ENCODE measurements around the gene TMEM140.

The TMEM140 gene

GRCh38 chr7:135174941-135175340 is 27.1 kb downstream of the TMEM140 start:
- DNase-seq (ENCODE audit: low spot score), result no peak

- DNase-seq (ENCODE audit: low spot score), result no peak
These were observed 28.1 kb downstream of the TMEM140 start for GRCh38 chr7:135175931-135176330.

- DNase-seq (ENCODE audit: low spot score), result no peak
These were observed 29.3 kb downstream of the TMEM140 start for GRCh38 chr7:135177028-135177696.

- DNase-seq (ENCODE audit: low spot score), result no peak
These were observed 30.5 kb downstream of the TMEM140 start for GRCh38 chr7:135178364-135178763.

GRCh38 chr7:135179321-135179925 is 31.6 kb downstream of the TMEM140 start:
- DNase-seq (ENCODE audit: low spot score), result no peak

- DNase-seq (ENCODE audit: low spot score), result no peak
These were observed 32.2 kb downstream of the TMEM140 start for GRCh38 chr7:135180122-135180521.

- DNase-seq (ENCODE audit: low spot score), result no peak
These were observed 33.5 kb downstream of the TMEM140 start for GRCh38 chr7:135181261-135181928.

- no peak for DNase-seq (ENCODE audit: low spot score)
These were observed 34.2 kb downstream of the TMEM140 start for GRCh38 chr7:135181929-135182678.

- no peak for DNase-seq (ENCODE audit: low spot score)
These were observed 35.6 kb downstream of the TMEM140 start for GRCh38 chr7:135183478-135183877.

- DNase-seq (ENCODE audit: low spot score), result no peak
These were observed 36.5 kb downstream of the TMEM140 start for GRCh38 chr7:135184254-135184841.

GRCh38 chr7:135185471-135186260 is 37.8 kb downstream of the TMEM140 start:
- no peak for DNase-seq (ENCODE audit: low spot score)

GRCh38 chr7:135186261-135186540 is 38.3 kb downstream of the TMEM140 start:
- DNase-seq (ENCODE audit: low spot score), result no peak

- no peak for DNase-seq (ENCODE audit: low spot score)
These were observed 39.0 kb downstream of the TMEM140 start for GRCh38 chr7:135186841-135187253.

- DNase-seq (ENCODE audit: low spot score), result no peak
These were observed 40.6 kb downstream of the TMEM140 start for GRCh38 chr7:135188298-135188984.

GRCh38 chr7:135189221-135189662 is 41.4 kb downstream of the TMEM140 start:
- no peak for DNase-seq (ENCODE audit: low spot score)

GRCh38 chr7:135189961-135190360 is 42.1 kb downstream of the TMEM140 start:
- DNase-seq (ENCODE audit: low spot score), result no peak

- no peak for DNase-seq (ENCODE audit: low spot score)
These were observed 42.8 kb downstream of the TMEM140 start for GRCh38 chr7:135190703-135191102.

- no peak for DNase-seq (ENCODE audit: low spot score)
These were observed 45.2 kb downstream of the TMEM140 start for GRCh38 chr7:135192914-135193536.

- no peak for DNase-seq (ENCODE audit: low spot score)
These were observed 45.8 kb downstream of the TMEM140 start for GRCh38 chr7:135193615-135194081.

- DNase-seq (ENCODE audit: low spot score), result no peak
These were observed 46.7 kb downstream of the TMEM140 start for GRCh38 chr7:135194494-135195095.
